Activated CD4-positive, CD25-positive, alpha-beta regulatory T cell treated with anti-CD3 and anti-CD28 coated beads, Interleukin-2, amount 50 U/mL, for 24 hours (primary cell): ENCODE results near the gene PDE3B.
A peak's percentile ranks its signal among the peaks of the same experiment; 100 is the strongest.
"Not testable (repeated sequence)": the region's sequence is repeated elsewhere in the genome, so short reads cannot be mapped to it uniquely, and the experiment has no call there.

ENCODE experiments used
- ATAC-seq, 2 donors: fragments of 150-1000 bp; cut with Tn5 transposase; one replicate each; pipeline ENCODE4 v1.10.0; 2021; ENCODE audit warnings: mild to moderate bottlenecking in 1 of 2, moderate library complexity in 1 of 2

Gene PDE3B

GRCh38 chr11:14750911-14751310 is 107.3 kb downstream of the PDE3B start:
- no peak for ATAC-seq

GRCh38 chr11:14751975-14752407 is 108.4 kb downstream of the PDE3B start:
- ATAC-seq = peak; percentile 79 to 81

DNA sequence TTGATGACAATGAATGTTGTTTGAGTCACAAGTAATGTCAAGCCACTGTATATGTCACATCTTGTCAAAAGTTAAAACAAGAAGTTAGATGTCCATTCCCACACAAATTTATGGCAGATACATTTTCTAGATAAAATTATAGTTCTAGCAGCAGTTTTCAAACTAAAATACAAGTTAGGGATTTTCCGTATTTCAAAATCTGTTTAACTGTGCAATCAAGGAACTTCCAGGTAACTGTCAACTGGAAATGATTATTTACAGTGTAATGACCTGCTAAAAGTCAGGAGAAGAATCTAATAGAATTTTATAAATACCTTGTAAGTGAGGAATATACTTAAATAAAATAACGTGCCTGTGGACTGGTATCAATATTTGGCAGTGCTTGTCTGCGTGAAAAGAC is 111.5 kb downstream of the PDE3B start:
- ATAC-seq = no peak

DNA sequence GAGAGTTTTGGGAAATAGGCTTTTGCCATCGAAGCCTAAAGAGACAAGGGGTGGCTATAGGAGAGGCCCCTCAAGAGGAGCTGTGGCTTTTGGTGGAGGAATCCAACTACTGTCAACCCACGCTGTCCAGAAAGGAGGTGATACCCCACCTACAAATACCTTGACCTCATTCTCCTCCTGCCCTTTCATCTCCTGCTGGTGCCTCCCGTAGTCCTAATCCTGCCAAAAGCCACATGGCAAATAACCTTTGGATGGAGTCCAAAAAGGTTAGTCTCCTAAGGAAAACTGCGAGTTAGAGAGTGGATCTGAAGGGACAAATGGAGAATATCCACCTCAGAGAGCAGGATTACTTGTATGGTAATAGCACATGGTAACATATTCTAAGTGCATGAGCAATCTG is 112.7 kb downstream of the PDE3B start:
- no peak for ATAC-seq

- not testable (repeated sequence) for ATAC-seq
Observed at GRCh38 chr11:14759300-14760012, 115.9 kb downstream of the PDE3B start.

- ATAC-seq = no peak
Observed at GRCh38 chr11:14764179-14764578, 120.6 kb downstream of the PDE3B start.

- peak; percentile 90 to 92 for ATAC-seq
Observed at GRCh38 chr11:14764579-14765527, 121.2 kb downstream of the PDE3B start.

DNA sequence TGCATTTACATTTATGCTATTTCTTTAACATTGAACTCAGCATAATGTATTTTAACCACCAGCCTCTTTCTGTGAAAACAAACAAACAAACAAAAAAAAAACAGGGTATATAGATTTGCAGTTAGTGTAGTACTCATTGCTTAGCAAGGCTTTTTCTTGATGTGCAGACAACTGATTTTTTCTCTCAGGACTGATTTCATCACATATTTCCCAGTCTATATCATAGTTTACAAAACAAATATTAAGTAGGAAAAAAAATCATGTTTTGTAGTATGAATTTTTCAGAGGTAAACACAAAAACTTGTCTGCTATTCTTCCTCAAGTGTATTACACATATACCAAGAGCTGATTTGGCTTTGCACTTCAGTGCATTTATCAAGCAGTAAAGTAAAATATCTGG is 123.0 kb downstream of the PDE3B start:
- ATAC-seq = no peak

DNA sequence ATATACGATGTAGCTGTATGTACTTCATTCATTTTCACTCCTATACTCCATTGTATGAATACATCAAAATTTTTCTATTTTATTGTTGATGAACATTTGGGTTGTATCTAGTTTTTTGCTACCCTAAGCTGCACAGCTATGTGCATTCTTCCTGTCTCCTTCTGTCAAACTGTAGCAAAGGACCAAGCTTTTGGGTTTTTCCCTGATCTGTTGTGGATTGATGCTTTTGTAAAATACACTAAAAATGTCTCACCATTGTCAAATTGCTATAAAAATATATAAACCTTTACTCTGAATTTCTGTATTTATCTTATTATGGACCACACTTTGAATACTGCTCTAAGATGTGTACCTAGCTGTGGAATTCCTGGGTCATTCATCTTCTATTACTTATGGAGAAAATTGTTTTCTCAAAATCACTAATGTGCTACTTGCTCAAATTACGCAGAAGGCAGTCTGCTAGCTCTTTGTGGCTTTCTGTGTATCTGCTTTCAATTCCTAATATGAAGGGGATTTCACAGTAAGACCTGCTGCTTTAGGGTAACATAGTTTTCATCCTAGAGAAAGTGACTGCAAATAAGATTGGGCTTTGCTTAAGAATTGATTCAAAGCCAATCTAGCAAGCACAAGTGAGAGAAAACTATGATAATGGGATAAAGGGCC is 125.1 kb downstream of the PDE3B start:
- ATAC-seq = peak; percentile 34 to 36

- no peak for ATAC-seq
Observed at GRCh38 chr11:14773755-14774154, 130.2 kb downstream of the PDE3B start.

DNA sequence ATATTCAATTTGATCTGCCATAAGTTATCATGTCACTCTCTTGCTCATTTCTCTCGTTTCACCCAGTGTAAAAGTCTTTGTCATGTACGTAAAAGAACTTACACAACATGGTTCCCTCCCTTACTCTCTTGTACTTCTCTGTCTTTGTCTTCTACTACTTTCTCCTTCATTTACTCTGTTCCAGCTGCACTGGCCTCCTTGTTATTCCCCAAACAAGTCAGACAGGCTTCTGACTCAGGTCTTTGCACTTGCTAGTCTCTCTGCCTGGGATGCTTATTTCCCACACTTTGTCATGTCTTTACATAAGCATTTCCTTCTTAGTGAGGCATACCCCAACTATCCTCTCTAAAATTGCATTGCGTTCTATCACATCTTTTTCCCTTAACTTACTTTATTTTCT is 131.1 kb downstream of the PDE3B start:
- ATAC-seq = no peak

DNA sequence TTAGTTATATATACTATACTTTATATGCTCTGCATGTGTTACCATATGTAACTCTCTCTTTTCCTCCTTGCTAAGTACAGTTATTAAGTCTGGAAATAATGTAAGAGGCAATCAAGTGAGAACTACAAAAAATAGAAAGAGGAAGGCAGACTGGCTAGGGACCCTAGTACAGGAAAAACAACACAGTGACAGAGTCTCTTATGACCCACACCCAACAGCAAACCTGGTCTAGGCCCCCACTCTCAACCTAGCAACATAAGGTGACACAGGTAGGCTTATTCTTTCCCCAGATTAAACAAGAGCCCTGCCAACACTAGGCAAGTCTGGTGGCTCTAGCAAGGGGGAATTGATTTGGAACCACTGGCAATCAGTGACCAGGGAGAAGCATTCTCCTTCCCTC is 132.3 kb downstream of the PDE3B start:
- no peak for ATAC-seq

- ATAC-seq = not testable (repeated sequence)
Observed at GRCh38 chr11:14778460-14778859, 134.9 kb downstream of the PDE3B start.

DNA sequence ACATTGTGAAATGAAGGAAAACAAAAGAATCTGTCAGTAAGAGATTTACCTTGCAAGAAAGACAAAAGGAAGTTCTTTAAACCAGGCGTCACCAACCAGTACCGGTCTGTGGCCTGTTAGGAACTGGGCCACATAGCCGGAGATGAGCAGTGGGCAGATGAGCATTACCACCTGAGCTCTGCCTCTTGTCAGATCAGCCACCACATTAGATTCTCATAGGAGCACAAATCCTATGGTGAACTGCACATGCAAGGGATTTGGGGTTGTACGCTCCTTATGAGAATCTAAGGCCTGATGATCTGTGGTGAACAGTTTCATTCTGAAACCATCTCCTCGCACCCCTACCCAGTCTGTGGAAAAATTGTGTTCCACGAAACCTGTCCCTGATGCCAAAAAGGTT is 140.2 kb downstream of the PDE3B start:
- ATAC-seq = no peak

- peak in 1 of 2 donors; percentile 55 for ATAC-seq
Observed at GRCh38 chr11:14784230-14784629, 140.6 kb downstream of the PDE3B start.

- ATAC-seq = no peak
Observed at GRCh38 chr11:14789879-14790484, 146.4 kb downstream of the PDE3B start.

DNA sequence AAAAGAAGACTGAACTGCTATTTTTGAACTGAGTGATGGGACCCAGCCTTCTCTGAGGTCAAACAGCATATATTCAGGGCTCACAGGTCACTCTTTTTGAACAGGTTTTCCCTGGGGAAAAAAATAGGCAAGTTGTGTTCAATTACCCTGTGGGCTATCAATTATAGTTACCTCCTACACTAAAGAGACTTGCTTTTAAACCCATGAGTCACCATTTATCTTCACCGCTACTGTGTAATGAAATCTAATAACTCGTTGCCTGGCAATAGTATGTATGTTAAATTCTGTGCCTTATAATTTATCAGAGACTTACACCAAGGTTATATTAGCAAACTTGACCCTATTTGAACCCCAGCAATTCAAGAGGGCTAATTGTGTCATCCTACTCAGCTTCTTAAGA is 149.9 kb downstream of the PDE3B start:
- peak; percentile 53 for ATAC-seq

DNA sequence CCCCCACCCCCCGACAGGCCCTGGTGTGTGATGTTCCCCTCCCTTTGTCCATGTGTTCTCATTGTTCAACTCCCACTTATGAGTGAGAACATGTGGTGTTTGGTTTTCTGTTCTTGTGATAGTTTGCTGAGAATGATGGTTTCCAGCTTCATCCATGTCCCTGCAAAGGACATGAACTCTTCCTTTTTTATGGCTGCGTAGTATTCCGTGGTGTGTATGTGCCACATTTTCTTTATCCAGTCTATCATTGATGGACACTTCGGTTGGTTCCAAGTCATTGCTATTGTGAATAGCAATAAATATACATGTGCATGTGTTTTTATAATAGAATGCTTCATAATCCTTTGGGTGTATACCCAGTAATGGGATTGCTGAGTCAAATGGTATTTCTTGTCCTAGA is 152.4 kb downstream of the PDE3B start:
- ATAC-seq = not testable (repeated sequence)

DNA sequence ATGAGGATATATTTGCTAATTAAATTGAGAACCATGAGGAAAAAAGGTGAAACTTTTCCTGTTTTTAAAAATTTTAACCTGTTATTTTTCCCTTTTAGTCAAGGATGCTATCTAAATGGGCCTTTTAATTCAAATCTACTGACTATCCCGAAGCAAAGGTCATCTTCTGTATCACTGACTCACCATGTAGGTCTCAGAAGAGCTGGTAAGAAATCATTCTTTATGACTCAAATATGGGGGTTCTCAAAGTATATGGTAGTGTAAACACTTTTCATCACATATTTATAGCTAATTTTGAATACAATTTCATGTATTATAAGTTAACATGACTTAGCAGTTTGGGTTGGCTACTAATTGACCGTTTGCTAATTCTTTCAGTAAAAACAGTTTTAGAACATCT is 160.2 kb downstream of the PDE3B start:
- ATAC-seq = peak; percentile 53 to 79

DNA sequence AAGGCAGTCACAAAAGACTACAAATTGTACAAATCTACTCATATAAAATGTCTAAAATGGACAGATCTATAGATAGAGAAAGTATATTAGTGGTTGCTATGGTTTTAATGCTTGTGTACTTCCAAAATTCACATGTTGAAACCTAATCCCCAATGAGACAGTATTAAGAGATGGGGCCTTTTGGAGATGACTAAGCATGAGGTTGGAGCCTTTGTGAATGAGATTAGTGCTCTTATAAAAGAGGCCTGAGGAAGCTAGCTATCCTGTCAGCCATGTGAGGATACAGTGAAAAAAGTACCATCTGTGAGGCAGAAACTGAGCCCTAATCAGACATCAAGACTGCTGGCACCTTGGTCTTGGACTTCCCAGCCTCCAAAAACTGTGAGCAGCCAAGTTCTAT is 165.9 kb downstream of the PDE3B start:
- peak; percentile 36 to 44 for ATAC-seq

DNA sequence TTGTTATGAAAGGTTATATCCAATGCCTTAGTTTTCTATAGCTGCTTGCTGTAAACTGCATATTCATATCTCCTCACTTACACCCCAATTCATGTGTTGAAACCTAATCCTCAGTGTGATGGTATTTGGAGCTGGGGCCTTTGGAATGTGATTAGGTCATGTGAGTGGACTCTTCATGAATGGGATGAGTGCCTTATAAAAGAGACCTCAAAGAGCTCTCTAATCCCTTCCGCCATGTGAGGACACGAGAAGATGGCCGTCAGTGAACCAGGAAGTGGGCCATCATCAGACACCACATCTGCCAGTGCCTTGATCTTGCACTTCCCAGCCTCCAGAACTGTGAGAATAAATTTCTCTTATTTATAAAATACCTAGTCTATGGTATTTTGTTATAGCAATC is 169.2 kb downstream of the PDE3B start:
- ATAC-seq = no peak

GRCh38 chr11:14813516-14813915 is 169.9 kb downstream of the PDE3B start:
- no peak for ATAC-seq

DNA sequence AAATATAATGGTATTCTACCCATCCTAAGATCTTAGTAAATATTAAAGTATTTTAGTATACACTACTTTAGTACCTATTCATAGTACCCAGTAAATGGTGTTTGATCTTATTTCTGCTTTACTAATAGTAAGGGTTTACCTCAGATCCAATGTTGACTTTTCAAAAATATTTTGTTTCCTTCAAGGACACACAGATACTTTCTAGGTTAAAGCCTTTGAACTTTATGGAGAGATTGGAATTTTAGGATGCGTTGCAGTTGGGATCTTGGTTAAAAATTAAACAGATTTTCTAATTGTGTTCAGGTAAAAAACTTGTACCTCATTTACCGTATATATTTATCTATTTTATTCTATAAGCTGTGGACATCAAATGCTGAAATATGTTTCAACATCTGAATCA is 175.2 kb downstream of the PDE3B start:
- ATAC-seq = no peak
